Glutamatergic neuron (in vitro differentiated cells): ENCODE measurements around the gene ANKRD13D. TPM values are rescaled to one million over a fixed set of nuclear protein-coding genes. Genes with fewer than 3 reads are reported as not detected.
A peak's percentile ranks its signal among the peaks of the same experiment; 100 is the strongest.

Experiments
- DNase-seq: peaks from one replicate; pipeline ENCODE4 v3.0.0; 2022
- H3K27ac Mint-ChIP-seq: one replicate; pipeline ENCODE4 v1.8.0; 2020; ENCODE audit warnings: mild to moderate bottlenecking, mixed read lengths, inconsistent platforms; ENCODE audit not compliant: unreplicated experiment
- H3K27me3 Mint-ChIP-seq: one replicate; pipeline ENCODE4 v1.8.0; 2020; ENCODE audit warnings: mild to moderate bottlenecking, moderate library complexity, mixed read lengths, inconsistent platforms; ENCODE audit not compliant: unreplicated experiment
- H3K36me3 Mint-ChIP-seq: one replicate; pipeline ENCODE4 v1.8.0; 2020; ENCODE audit warnings: mild to moderate bottlenecking, mixed read lengths, inconsistent platforms; ENCODE audit not compliant: unreplicated experiment
- H3K4me1 Mint-ChIP-seq: one replicate; pipeline ENCODE4 v1.8.0; 2020; ENCODE audit warnings: mild to moderate bottlenecking, low read depth, mixed read lengths, inconsistent platforms; ENCODE audit not compliant: unreplicated experiment
- H3K4me3 Mint-ChIP-seq: one replicate; pipeline ENCODE4 v1.8.0; 2020; ENCODE audit warnings: mild to moderate bottlenecking, mixed read lengths, inconsistent platforms; ENCODE audit not compliant: unreplicated experiment
- H3K9me3 Mint-ChIP-seq: one replicate; pipeline ENCODE4 v1.8.0; 2020; ENCODE audit warnings: mild to moderate bottlenecking, moderate library complexity, mixed read lengths, inconsistent platforms; ENCODE audit not compliant: unreplicated experiment
- CTCF ChIP-seq: fragments of 200-600 bp; sonication (generic); IDR thresholded peaks from one replicate; pipeline ENCODE4 v1.5.0; 2021; ENCODE audit not compliant: partially characterized antibody, unreplicated experiment
- total RNA-seq: library from RNA; stranded (reverse); fragmentation: NEBNext Ultra II Directional; extraction: Animal tissue kit (Norgen Biotek cat#: 25700); gene quantifications from one replicate; pipeline ENCODE4 v1.2.1, GENCODE V29; 2021; ENCODE audit not compliant: unreplicated experiment

The ANKRD13D gene
- total RNA-seq, 1 donor from 2014 or later, result 109 TPM

GRCh38 chr11:67299471-67300191, 10.5 kb downstream of the ANKRD13D start:
- no peak overlapping the region for H3K4me3 Mint-ChIP-seq
- peaks cover 3% of the 10 kb centered on the region for H3K9me3 Mint-ChIP-seq
- H3K36me3 Mint-ChIP-seq, result peaks cover 21% of the 10 kb centered on the region
- DNase-seq, result peak; percentile 16
- H3K27ac Mint-ChIP-seq, result no peak overlapping the region
- peaks cover 6% of the 10 kb centered on the region for H3K4me1 Mint-ChIP-seq
- no peak for TF ChIP-seq CTCF
- peaks cover 4% of the 10 kb centered on the region for H3K27me3 Mint-ChIP-seq

GRCh38 chr11:67300256-67300755, 11.2 kb downstream of the ANKRD13D start:
- Mint-ChIP-seq H3K4me3 (no peak overlapping the region), H3K27ac (no peak overlapping the region), H3K27me3 (peaks cover 4% of the 10 kb centered on the region), H3K36me3 (peaks cover 21% of the 10 kb centered on the region), H3K4me1 (peaks cover 8% of the 10 kb centered on the region), H3K9me3 (peaks cover 3% of the 10 kb centered on the region)
- no peak for DNase-seq
- no peak for TF ChIP-seq CTCF

GRCh38 chr11:67300756-67301312, 11.7 kb downstream of the ANKRD13D start:
- Mint-ChIP-seq H3K9me3 (peaks cover 3% of the 10 kb centered on the region), H3K4me3 (no peak overlapping the region), H3K27ac (no peak overlapping the region), H3K36me3 (peaks cover 18% of the 10 kb centered on the region), H3K27me3 (peaks cover 4% of the 10 kb centered on the region), H3K4me1 (peaks cover 8% of the 10 kb centered on the region)
- DNase-seq, result peak; percentile 11
- no peak for TF ChIP-seq CTCF

- Mint-ChIP-seq H3K36me3 (peaks cover 13% of the 10 kb centered on the region), H3K4me3 (no peak overlapping the region), H3K9me3 (peaks cover 3% of the 10 kb centered on the region), H3K27me3 (peaks cover 4% of the 10 kb centered on the region), H3K27ac (peak overlapping the region; percentile 93), H3K4me1 (peaks cover 8% of the 10 kb centered on the region)
- no peak for TF ChIP-seq CTCF
- DNase-seq, result peak; percentile 38
Observed at GRCh38 chr11:67301313-67301921, 12.3 kb downstream of the ANKRD13D start.
